Kasumi-1 (cell line): ENCODE measurements around the gene KYAT1.

Source experiments
- DNase-seq, 2 experiments: peaks; one replicate each; lab custom pipeline; 2025; lab: John Stamatoyannopoulos, UW

The KYAT1 gene

DNA sequence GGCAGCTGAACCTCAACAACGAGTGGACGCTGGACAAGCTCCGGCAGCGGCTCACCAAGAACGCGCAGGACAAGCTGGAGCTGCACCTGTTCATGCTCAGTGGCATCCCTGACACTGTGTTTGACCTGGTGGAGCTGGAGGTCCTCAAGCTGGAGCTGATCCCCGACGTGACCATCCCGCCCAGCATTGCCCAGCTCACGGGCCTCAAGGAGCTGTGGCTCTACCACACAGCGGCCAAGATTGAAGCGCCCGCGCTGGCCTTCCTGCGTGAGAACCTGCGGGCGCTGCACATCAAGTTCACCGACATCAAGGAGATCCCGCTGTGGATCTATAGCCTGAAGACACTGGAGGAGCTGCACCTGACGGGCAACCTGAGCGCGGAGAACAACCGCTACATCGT lies 26.6 kb upstream of the KYAT1 start:
- no peak for DNase-seq

DNA sequence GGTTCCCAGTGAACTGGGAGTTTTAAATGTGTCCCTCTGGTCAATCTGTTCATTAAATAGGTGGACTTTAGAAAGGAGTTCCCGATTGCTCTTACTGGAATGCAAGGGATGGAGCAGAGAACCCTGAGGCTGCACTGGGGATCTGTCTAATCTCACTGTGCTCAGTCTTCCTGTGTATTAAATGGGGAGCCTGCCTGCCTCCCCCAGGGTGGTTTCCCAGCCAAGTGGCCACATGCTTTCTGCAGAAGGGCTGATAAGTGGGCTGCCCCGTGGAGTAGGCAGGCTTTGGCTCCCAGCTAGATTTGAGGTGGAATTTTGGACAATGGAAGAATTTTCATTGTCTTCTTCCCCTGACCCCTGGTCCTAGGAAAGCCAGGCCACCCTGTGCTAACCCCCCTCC lies 25.0 kb upstream of the KYAT1 start:
- DNase-seq = no peak

DNA sequence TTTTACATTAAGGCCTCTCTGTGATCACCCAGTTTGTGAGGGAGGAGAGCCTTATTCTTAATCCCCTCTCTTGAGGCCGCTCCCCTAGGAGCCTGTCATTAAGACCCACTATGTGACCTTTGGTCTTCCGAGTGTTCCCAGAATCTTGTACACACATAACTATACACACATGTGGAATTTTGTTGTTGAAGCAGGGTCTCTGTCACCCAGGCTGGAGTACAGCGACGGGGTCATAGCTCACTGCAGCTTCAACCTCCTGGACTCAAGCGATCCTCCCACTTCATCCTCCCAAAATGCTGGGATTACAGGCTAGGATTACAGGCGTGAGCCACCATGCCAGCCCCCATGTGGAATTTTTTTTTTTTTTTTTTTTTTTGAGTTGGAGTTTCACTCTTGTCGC lies 24.2 kb upstream of the KYAT1 start:
- DNase-seq = no peak

DNA sequence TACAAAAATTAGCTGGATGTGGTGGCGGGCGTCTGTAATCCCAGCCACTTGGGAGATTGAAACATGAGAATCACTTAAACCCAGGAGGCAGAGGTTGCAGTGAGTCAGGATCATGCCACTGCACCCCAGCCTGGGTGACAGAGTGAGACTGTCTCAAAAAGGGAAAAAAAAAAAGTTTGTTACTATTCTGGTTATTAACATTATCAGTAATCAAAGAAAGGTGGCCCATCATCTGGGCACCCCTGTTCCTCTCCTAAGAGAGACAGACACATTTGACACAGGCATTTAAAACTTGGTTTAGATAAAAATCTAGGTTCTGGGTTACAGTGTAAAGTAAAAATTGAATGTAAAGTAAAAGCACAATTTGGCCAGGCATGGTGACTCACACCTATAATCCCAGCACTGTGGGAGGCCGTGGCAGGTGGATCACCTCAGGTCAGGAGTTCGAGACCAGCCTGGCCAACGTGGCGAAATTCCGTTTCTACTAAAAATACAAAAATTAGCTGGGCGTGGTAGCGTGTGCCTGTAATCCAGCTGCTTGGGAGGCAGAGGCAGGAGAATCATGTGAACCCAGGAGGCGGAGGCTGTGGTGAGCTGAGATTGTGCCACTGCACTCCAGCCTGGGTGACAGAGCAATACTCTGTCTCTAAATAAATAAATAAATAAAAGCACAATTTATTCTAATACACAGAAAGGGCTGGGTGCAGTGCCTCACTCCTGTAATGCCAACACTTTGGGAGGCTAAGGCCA lies 22.3 kb upstream of the KYAT1 start:
- DNase-seq = no peak

DNA sequence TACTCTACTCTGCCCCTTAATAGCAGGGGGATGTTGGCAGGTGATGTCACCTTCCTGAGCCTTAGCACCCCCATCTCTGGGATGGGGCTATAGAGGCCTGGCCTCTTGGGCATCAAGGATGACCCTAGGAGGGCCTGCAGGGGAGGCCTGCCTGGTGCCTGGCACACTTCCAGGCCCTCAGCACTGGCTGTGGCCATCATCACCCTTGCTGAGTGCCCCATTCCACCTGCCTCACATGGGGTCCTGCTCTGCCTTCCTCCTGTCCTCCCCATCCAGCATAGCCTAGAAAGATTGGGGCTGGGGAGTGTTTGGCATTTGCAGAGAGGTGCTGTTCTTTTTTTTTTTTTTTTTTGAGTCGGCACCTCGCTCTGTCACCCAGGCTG lies 21.3 kb upstream of the KYAT1 start:
- no peak for DNase-seq

DNA sequence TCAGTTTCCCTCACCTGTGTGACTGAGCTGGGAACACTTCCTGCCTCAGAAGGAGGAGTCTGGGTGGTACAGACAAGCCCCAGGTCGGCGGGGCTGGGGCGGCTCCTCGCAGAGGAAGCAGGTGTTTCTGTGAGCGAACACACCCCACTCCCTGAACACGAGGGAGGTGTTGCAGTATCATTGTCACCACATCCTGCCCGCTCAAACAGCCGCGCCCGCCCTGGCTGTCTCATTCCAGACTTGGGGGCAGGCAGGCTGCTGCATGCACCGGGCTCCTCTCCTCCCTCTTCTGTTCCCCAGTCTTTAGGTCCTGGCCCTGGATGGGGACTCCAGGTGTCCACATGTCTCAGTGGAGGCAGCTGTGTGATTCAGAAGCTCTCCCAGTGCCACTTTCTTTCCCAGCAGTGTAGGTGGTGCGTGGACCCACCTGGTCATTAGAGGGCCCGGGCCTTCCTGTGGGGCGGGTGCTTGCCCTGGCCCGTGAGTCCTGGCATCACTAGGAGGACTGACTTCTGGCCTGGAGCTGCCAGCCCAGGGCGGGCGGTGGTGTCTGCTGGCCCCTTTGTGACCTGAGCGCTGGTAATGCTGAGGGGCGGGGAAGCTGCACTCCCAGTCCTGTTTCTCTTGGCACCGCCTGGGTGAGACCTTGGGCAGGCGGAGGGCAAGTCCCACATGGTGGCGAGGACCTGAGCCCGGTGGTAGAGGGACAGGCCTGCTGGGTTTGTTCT lies 20.8 kb upstream of the KYAT1 start:
- DNase-seq = peak; percentile 40 to 56

DNA sequence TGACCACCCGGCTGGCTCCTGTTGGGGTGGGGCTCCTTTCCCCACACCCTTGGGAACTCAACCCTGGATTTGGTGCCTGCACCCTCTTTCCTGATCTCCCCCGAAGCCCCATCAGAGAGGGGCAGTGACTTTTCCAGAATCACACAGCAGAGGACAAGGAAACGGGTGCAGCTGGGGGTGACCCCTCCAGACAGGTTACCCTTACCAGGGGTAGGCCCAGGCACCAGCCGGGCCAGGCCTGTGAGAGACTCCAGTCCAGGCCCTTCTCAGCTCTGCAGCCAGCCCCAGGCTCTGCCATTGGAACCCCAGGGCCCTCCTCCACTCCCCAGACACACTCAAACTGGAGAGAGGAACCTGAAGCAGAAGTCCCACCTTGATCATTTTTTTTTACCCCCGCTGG lies 20.1 kb upstream of the KYAT1 start:
- no peak for DNase-seq

DNA sequence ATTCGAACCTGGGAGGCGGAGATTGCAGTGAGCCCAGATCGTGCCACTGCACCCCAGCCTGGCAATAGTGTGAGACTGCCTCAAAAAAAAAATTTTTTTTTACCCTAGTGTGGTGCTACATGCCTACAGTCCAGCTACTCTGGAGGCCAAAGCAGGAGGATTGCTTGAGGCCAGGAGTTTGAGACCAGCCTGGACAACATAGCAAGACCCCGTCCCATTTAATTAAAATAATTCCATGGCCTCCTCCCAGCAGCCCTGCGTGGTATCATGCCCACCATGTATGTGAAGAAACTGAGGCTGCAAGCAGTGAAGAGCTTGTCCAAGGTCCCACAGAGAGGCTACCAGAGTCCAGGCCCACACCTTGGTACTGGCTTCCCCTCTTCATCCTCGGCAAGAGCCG lies 19.6 kb upstream of the KYAT1 start:
- no peak for DNase-seq

DNA sequence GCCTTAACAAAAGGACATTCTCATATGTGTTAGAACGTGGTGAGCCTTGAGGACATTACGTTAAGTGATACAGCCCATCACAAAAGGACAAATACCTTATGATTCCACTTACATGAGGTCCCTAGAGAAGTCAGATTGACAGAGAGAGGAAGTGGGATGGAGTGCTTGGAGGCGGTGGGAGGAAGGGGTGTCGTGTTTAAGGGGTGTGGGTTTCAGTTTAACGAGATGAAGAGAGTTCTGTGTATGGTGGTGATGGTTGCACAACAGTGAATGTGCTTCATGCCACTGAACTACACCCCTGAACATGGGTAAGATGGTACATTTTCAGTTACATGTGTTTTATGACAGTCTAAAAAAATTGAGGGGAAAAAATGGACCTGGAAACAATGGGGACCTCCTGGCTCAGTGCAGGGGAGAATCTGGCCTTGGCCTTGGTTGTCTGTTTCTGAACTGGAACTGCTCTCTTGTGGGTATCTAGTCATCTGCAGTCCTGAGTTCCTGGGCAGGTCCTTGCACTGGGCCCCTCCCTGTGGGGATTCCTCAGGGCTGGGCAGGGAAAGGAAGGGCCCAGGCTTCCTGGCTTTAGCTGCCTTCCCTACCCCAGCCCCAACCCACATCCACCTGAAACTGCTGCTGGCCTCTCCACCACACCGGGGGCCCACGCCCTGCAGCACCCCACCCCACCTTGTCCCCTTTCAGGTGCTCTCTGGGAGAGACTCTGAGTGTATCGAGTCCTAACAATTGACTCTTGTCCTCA lies 18.0 kb upstream of the KYAT1 start:
- DNase-seq = peak; percentile 51 to 70

DNA sequence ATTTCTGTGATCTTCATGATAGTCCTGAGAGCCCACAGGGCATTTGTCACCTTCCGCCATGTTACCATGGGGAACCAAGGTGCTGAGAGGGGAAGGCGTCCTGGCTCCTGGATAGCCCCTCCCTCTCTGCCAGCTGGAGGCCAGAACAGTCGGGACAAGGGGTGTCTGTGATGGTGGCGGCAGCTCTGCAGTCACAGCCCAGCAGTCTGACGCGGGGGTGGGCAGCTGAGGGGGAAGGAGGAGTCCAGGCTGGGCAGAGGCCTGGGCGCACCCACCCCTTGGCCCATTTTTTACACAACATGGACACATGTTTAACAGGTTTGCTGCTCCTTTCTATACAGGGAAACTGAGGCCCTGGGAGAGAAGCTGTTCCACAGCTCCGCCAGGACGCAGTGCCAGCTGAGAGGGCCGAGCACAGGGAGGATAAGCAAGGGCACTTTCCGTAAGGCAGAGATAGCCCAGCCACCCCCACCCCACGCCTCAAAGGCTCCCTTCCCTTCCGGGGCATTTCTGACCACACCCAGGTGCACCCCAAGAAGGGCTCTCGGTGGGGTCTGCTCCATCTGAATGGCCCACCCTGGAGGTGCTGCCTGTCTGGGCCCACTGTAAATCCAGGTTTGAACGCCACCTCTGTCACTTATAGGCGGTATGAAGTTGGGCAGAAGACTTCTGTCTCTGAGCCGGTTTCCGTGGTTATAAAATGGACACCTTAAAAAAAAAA lies 17.3 kb upstream of the KYAT1 start:
- no peak for DNase-seq

DNA sequence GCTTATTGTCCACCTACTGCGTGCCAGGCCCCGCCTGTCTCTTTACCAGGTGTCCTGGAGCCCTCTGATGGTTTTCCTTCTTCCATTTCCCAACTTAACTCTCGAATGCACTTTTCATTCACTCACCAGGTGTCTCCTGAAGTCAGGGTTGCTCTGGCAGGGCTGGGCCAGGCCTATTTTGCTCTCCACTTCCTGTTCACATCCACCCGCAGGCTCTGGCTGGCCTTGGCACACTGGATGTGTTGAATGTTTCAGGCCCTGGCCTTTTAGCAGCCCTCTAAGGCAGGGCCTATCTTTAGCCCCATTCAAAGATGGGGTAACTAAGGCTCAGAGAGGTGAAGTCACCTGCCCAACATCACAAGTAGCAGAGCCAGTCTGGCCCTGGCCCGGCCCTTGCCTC lies 16.6 kb upstream of the KYAT1 start:
- no peak for DNase-seq

DNA sequence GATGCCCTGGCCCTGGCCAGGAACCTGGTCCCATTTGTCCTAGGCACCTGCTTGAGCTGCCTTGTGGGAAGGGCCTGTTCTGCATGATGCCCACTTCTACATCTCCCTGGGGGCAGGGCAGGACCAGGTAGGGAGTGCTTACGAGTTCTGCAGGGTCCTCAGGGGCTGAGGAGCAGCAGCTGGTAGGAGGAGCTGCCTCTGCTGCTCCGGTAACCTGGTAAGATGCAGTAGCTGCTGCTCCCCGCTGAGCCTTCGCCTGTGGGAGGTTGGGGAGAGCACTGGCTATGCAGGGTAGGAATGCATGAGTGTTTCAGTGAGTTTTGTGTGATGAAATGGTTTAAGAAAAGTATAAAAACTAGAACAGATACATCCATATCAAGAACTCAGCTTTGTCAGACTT lies 13.8 kb upstream of the KYAT1 start:
- DNase-seq = no peak

DNA sequence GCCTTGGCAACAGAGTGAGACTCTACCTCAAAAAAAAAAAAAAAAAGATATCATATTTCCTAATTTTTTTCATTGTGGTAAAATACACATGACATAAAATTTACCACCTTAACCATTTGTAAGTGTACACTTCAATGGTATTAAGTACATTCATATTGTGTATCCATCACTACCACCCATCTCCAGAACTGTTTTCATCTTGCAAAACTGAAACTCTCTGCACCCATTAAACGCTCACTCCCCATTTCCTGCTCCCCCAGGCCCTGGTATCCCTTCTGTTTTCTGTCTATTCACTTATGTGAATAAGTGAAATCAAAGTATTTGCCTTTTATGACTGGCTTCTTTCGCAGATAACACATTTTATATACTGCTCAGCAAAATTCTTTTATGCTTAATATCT lies 13.0 kb upstream of the KYAT1 start:
- DNase-seq = no peak

DNA sequence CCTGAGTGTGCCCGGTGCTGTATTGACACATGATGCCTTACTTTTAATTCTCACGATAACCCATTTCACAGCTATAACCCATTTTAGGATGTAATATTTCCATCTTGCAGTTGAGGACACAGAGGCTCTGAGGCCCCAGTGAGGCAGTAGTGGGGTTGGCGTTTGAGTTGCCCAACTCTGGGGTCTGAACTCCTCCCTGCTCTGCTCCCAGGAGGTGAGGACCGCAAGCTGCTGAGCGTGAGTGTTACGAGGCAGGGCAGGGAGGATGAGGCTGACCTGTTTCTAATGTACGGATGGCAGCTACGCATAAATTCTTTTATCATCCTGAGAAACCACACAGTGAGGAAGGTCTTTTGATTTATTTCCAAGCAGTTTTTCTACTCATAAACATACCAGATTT lies 11.6 kb upstream of the KYAT1 start:
- DNase-seq = no peak

DNA sequence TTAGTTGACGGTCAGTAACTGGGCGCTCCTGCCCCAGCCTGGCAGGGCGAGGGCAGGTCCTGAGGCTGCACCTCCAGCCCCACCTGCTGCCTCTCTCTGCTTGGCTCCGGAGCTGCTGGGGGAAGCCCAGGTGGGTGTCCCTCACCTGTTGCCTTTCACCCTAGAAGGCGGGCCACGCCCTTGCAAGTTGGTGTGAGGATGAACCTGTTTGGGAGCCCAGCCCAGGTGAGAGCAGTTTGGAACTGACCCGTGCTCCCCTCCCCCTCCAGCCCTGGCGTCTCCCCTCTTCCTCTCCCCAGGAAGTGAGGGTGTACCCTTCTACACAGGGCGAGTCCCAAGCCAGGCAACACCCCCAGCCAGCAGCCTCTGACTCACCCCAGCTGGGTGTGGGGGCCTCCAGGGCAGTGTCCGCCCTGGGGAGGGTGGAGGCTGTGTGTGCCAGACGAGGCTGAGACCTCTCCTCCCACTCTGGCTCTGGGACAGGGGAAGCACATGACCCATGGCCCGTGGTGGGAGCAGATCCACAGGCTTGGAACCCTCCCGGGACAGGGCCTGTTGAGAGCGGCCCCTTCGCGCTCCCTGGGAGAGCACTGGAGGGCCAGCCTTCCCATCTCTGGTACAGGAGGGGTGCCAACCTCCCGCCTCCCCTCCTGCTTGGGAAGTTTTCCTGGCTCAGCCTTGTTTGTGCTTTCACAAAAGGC lies 10.6 kb upstream of the KYAT1 start:
- DNase-seq = peak; percentile 21 to 51

DNA sequence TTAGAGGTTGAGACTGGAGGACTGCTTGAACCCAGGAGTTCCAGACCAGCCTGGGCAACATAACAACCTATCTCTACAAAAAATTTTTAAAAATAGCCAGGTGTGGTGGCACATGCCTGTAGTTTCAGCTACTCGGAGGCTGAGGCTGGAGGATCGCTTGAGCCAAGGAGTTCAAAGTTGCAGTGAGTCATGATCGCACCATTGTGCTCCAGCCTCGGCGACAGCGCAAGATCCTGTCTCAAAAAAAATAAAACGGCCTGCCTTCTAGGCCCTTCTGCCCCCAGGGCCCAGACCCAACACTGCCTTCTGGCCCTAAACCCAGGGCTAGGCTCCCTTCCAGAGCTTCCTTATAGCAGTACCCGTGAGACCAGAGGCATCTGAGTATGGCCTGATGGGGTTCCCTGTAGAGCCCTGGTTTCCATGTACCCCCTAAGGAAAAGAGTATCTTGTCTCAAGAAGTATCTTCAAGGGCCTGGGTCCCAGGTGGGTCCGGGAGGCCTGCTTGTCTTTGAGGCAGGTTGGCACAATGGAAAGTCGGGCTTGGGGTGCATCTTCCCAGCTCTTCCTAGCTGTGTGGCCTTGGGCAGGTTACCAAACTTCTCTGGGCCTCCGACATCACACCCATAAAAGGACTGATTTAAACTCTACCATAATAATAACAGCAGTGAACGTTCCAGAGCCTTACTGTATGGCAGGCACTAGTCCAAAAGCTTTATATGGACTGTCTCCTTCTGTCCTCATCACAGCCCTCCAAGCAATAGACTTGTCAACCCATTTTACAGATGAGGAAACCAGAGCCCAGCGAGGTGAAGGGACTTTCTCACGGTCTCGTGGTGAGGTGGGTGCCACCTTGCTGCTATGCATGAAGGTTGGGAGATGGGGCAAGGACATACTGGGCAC lies 9.8 kb upstream of the KYAT1 start:
- DNase-seq = no peak

DNA sequence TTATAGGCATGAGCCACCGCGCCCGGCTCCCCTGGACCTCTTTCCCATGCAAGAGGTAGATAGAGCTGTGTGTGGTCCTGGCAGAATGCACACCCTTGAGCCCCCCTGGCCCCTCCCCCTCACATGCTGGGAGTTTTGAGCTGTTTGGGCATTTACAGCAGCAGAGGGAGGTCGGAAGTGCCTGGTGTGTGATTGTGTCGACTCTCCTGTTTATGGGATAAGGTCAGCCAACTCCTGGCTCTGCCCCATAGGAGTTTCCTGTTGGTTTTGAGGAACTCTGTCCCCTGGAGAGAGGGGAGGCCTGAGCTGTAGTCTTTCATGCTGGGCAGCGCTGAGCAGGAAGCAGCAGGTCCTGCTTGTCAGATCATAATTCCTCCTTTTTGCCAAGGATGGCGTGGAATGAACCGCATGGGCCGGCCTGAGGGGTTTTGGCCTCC lies 6.2 kb upstream of the KYAT1 start:
- DNase-seq = no peak

DNA sequence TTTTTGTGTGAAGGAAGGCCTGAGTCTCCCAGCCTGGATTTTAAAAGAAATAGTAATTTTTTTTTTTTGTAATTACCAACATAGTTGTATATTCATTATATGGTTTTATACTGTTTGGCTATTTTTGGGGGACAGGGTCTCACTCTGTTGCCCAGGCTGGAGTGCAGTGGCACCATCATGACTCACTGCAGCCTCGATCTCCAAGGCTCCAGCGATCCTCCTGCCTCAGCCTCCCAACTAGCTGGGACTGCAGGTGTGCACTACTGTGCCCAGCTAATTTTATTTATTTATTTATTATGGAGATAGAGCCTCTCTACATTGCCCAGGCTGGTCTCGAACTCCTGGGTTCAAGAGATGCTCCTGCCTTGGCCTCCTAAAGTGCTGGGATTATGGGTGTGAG lies 5.3 kb upstream of the KYAT1 start:
- no peak for DNase-seq

DNA sequence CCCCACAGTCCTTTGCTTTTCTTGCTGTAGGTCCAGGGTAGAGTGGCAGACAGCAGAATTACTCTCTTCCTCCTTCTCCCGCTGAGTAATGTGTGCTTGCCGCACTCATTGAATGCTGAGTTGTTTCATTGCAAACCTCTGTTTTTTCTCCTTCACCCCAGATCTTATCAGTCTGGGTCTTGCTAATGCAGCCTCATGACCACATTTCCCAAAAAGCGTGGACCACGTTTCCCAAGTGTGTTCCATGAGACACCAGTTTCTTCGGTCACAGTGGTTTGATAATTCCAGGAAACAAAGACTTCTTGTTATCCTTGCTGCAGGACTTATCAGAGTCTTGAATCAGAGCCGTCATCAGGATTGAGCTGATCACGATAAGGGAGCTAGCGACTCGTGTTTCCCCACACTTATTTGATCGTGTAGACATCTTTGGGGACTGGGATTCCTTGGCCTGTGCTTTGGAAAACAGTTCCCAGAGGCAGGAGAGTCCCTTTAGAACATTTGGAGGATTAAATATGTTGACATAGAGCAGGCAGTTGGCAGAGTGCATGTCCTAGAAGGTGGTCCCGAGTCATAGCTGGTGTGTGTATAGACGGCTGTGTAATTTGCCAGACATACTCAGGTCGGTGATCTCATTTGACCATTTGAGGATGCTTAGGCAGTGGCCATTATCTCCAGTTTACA lies 4.6 kb upstream of the KYAT1 start:
- no peak for DNase-seq

DNA sequence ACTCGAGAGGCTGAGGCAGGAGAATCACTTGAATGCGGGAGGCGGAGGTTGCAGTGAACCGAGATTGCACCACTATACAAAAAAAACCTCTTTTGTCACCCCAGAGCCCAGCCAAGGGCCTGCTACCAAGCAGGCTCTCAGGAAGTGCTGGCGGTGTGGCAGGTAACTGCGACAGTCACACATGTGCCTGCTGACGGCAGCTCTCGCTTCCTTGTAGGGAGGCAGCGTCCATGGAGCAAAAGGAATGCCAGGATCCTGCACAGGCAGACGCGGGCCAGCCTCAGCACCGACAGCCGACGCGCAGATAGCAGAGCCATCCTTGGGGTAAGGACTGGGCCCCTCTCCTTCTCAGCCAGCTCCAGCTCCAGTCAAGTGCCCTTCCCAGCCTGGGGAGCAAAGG lies 4.0 kb upstream of the KYAT1 start:
- DNase-seq = no peak
